Measurements from ENCODE around the gene SOX30.

Gene SOX30

GRCh38 chr5:157659868-157660660 is 7.8 kb upstream of the SOX30 start:
- DNase-seq (ENCODE audit: low read depth in 2 of 2): no peak

- no peak for DNase-seq (ENCODE audit: low read depth in 2 of 2)
Measured at GRCh38 chr5:157658893-157659292, 6.7 kb upstream of the SOX30 start.

- no peak for DNase-seq (ENCODE audit: low read depth in 2 of 2)
Measured at GRCh38 chr5:157657516-157657915, 5.3 kb upstream of the SOX30 start.

- peak; percentile 67 to 69 for DNase-seq (ENCODE audit: low read depth in 2 of 2)
Measured at GRCh38 chr5:157651623-157652376, 438 bp downstream of the SOX30 start.

- DNase-seq (ENCODE audit: low read depth in 2 of 2): no peak
Measured at GRCh38 chr5:157650991-157651611, 1.1 kb downstream of the SOX30 start.

- no peak for DNase-seq (ENCODE audit: low read depth in 2 of 2)
Measured at GRCh38 chr5:157649101-157649500, 3.1 kb downstream of the SOX30 start.

GRCh38 chr5:157648275-157648990 is 3.8 kb downstream of the SOX30 start:
- no peak for DNase-seq (ENCODE audit: low read depth in 2 of 2)

- no peak for DNase-seq (ENCODE audit: low read depth in 2 of 2)
Measured at GRCh38 chr5:157640406-157641066, 11.7 kb downstream of the SOX30 start.

GRCh38 chr5:157630341-157630740 is 21.9 kb downstream of the SOX30 start:
- no peak for DNase-seq (ENCODE audit: low read depth in 2 of 2)

GRCh38 chr5:157626831-157627230 is 25.4 kb downstream of the SOX30 start:
- no peak for DNase-seq (ENCODE audit: low read depth in 2 of 2)

GRCh38 chr5:157624144-157624543 is 28.1 kb downstream of the SOX30 start:
- no peak for DNase-seq (ENCODE audit: low read depth in 2 of 2)

- no peak for DNase-seq (ENCODE audit: low read depth in 2 of 2)
Measured at GRCh38 chr5:157620776-157621175, 31.5 kb downstream of the SOX30 start.

GRCh38 chr5:157618191-157618765 is 34.0 kb downstream of the SOX30 start:
- DNase-seq (ENCODE audit: low read depth in 2 of 2): no peak

GRCh38 chr5:157616785-157617184 is 35.5 kb downstream of the SOX30 start:
- no peak for DNase-seq (ENCODE audit: low read depth in 2 of 2)

- no peak for DNase-seq (ENCODE audit: low read depth in 2 of 2)
Measured at GRCh38 chr5:157613385-157614245, 38.6 kb downstream of the SOX30 start.

- no peak for DNase-seq (ENCODE audit: low read depth in 2 of 2)
Measured at GRCh38 chr5:157612581-157612980, 39.7 kb downstream of the SOX30 start.

- no peak for DNase-seq (ENCODE audit: low read depth in 2 of 2)
Measured at GRCh38 chr5:157611571-157612476, 40.4 kb downstream of the SOX30 start.

- DNase-seq (ENCODE audit: low read depth in 2 of 2): no peak
Measured at GRCh38 chr5:157610990-157611389, 41.2 kb downstream of the SOX30 start.

- DNase-seq (ENCODE audit: low read depth in 2 of 2): no peak
Measured at GRCh38 chr5:157608972-157609565, 43.2 kb downstream of the SOX30 start.
